ENCODE data around the gene OXT.

OXT gene

DNA sequence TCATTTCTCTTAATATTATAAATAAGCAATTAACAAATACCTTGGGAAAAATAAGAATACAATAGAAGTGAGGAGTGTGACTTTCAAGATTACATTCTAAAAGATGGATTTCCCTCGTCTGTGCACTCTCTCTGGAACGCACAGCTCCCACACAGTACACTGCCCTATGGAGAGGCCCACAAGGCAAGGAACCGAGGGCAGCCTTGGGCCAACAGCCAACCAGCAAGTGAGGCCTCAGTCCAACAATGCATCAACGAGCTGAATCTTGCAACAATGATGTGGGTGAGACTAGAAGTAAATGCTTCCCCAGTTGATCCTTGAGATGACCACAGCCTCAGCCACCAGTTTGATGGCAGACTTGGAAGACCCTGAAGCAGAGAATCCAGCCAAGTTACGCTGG lies 47.6 kb downstream of the OXT start:
- TF ChIP-seq TAF1 (IDR thresholded peaks at IDR 0.05; ENCODE audit: borderline replicate concordance, insufficient read depth, low read length), result no peak
- TF ChIP-seq SIN3A (IDR thresholded peaks at IDR 0.05; ENCODE audit: borderline replicate concordance, insufficient read depth, low read length), result no peak
- TF ChIP-seq POLR2AphosphoS5 (IDR thresholded peaks at IDR 0.05; ENCODE audit: low read depth, low read length), result no peak
- TF ChIP-seq, protein P1, sequence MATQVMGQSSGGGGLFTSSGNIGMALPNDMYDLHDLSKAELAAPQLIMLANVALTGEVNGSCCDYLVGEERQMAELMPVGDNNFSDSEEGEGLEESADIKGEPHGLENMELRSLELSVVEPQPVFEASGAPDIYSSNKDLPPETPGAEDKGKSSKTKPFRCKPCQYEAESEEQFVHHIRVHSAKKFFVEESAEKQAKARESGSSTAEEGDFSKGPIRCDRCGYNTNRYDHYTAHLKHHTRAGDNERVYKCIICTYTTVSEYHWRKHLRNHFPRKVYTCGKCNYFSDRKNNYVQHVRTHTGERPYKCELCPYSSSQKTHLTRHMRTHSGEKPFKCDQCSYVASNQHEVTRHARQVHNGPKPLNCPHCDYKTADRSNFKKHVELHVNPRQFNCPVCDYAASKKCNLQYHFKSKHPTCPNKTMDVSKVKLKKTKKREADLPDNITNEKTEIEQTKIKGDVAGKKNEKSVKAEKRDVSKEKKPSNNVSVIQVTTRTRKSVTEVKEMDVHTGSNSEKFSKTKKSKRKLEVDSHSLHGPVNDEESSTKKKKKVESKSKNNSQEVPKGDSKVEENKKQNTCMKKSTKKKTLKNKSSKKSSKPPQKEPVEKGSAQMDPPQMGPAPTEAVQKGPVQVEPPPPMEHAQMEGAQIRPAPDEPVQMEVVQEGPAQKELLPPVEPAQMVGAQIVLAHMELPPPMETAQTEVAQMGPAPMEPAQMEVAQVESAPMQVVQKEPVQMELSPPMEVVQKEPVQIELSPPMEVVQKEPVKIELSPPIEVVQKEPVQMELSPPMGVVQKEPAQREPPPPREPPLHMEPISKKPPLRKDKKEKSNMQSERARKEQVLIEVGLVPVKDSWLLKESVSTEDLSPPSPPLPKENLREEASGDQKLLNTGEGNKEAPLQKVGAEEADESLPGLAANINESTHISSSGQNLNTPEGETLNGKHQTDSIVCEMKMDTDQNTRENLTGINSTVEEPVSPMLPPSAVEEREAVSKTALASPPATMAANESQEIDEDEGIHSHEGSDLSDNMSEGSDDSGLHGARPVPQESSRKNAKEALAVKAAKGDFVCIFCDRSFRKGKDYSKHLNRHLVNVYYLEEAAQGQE (IDR thresholded peaks at IDR 0.05; ENCODE audit: insufficient read depth in 1 of 2, low read depth in 2 of 2, low read length in 2 of 2), result no peak
- TF ChIP-seq FOXP2 (optimal IDR thresholded peaks at IDR 0.05; ENCODE audit: borderline replicate concordance, extremely low read depth, extremely low read length, insufficient read depth), result no peak

DNA sequence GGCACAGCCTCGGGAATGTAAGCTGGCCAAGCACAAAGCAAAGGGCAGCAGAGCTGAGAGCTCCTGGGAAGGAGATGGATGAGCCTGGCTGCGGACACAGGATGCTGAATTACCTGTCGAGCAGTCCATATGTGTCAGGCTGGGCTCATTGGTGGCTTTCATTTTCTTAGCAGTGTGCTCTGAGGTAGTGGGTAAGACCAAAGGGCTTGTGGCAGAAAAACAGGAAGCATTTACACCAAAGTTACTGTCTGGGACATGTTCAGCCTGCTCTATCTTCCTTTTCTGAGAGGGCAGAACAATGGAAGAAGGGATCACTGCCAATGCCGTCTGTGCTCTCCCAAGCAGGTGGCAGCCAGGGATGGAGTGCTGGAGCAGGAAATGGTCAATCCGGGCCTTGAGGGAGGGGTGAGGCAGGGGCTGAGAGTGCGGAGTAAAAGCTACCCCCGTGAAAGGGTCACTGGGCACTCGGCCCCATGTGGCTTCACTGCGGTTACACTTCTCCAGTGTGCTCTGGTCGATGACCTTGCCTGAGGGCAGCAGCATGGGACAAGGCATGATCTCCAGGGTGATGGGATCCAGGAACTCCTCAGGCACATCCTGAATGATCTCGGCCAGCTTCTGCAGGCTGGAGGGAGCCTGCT lies 50.0 kb downstream of the OXT start:
- TF ChIP-seq TAF1 (IDR thresholded peaks at IDR 0.05; ENCODE audit: borderline replicate concordance, insufficient read depth, low read length), result no peak
- no peak for TF ChIP-seq POLR2AphosphoS5 (IDR thresholded peaks at IDR 0.05; ENCODE audit: low read depth, low read length)
- TF ChIP-seq SIN3A (IDR thresholded peaks at IDR 0.05; ENCODE audit: borderline replicate concordance, insufficient read depth, low read length), result no peak
- no peak for TF ChIP-seq FOXP2 (optimal IDR thresholded peaks at IDR 0.05; ENCODE audit: borderline replicate concordance, extremely low read depth, extremely low read length, insufficient read depth)
- TF ChIP-seq, protein P1 (IDR thresholded peaks at IDR 0.05; ENCODE audit: insufficient read depth in 1 of 2, low read depth in 2 of 2, low read length in 2 of 2), result no peak

Data from PFSK-1 (cell line).